Heart right ventricle (tissue), 16 donors: ENCODE data around the gene PKIB. TPM values are rescaled to one million over a fixed set of nuclear protein-coding genes. Genes with fewer than 3 reads are reported as not detected.

Source experiments
- ATAC-seq, 8 donors: fragments of 200-7000 bp; cut with Tn5 transposase; one replicate each; pipeline ENCODE4 v1.9.1; 2020; ENCODE audit warnings: mild to moderate bottlenecking in 8 of 8, moderate library complexity in 8 of 8, moderate number of reproducible peaks in 1 of 8
- DNase-seq, 2 donors: peaks; one replicate each; pipeline ENCODE4 v3.0.0-alpha.2; 2020
- H3K27ac ChIP-seq, 10 donors: fragments of 200-600 bp; sonication (generic) in 2 of 10; one replicate each; pipeline versions ENCODE4 v1.5.0 to v1.8.0; 2020 to 2022; ENCODE audit warnings: mild to moderate bottlenecking in 3 of 10
- H3K27me3 ChIP-seq, 7 donors: fragments of 200-600 bp; one replicate each; pipeline ENCODE4 v1.8.0; 2021 to 2022; ENCODE audit warnings: mild to moderate bottlenecking in 2 of 7
- H3K36me3 ChIP-seq, 9 donors: fragments of 200-600 bp; sonication (generic) in 1 of 9; one replicate each; pipeline versions ENCODE4 v1.5.0 to v1.8.0; 2020 to 2022; ENCODE audit warnings: mild to moderate bottlenecking in 2 of 9
- H3K4me1 ChIP-seq, 9 donors: fragments of 200-600 bp; sonication (generic) in 1 of 9; one replicate each; pipeline versions ENCODE4 v1.5.0 to v1.8.0; 2020 to 2022; ENCODE audit warnings: mild to moderate bottlenecking in 4 of 9
- H3K4me3 ChIP-seq, 10 donors: fragments of 200-600 bp; sonication (generic) in 2 of 10; one replicate each; pipeline versions ENCODE4 v1.5.0 to v1.8.0; 2020 to 2022; ENCODE audit warnings: mild to moderate bottlenecking in 7 of 10, moderate library complexity in 2 of 10
- H3K9me3 ChIP-seq, 11 donors: fragments of 200-600 bp in 10 of 11; sonication (generic) in 2 of 11; one replicate each; pipeline versions ENCODE4 v1.5.0 to v1.8.0; 2013 to 2022; ENCODE audit warnings: mild to moderate bottlenecking in 2 of 11, control low read depth in 1 of 11, moderate library complexity in 1 of 11
- WGBS, 2 donors: extraction: QIAGEN DNeasy Blood & Tissue Kit; methylation state at CpG; one replicate each; pipeline ENCODE4 v1.1.7; 2013; ENCODE audit warnings: inconsistent platforms in 1 of 2; 5-methylcytosine and 5-hydroxymethylcytosine counted together
- intact Hi-C, 10 donors: fragments of 100-400 bp; cut with DNase I; formaldehyde crosslinking; loops; one replicate each; pipeline versions ENCODE4 v1.11.1 to v1.14.2; 2022
- polyA plus RNA-seq, 2 donors: library from polyadenylated mRNA; stranded (reverse); fragments of 200-250 nt; gene quantifications; one replicate each; pipeline ENCODE4 v1.2.3, GENCODE V29; 2013
- total RNA-seq, 10 donors: library from RNA; stranded (reverse); fragmentation: NEBNext Ultra II Directional in 3 of 10; extraction: Animal tissue kit (Norgen Biotek cat#: 25700) in 3 of 10; gene quantifications; one replicate each; pipeline versions ENCODE4 v1.2.1 to v1.2.4, GENCODE V29; 2021 to 2023
- TF ChIP-seq, protein P1 (sequence below), 9 donors: fragments of 200-600 bp; sonication (generic) in 2 of 9; IDR thresholded peaks; one replicate each; pipeline versions ENCODE4 v1.5.0 to v1.8.0; 2021 to 2022; ENCODE audit warnings: antibody characterized with exemption in 9 of 9, mild to moderate bottlenecking in 5 of 9, moderate library complexity in 1 of 9
- donor health status: Arrhythmogenic right ventricular cardiomyopathy.
- donor health status: ischemic (EF 13 %, LVEDD 7.1; RV severe dilation, severe dysfunction).
- donor health status: healthy with polysubstance abuse.
- donor health status: DM: no; HTN: yes; CAD: no.
- donor health status: DM: no; HTN: no; CAD: no.
- donor health status: ischemic (EF 25% LVEDD 6.9; RV normal size, moderate dysfunction).
- donor health status: ischemic (EF 25% LVEDD 5.7; RV mildly dilated, moderate dysfunction).
- donor health status: healthy.
- donor health status: DM: yes; HTN: yes; CAD: no.
- donor health status: Ischemic cardiomyopathy.
- donor health status: ischemic (EF 35%, LVEDD 5.7; RV mildly dilated, moderate dysfunction).
- donor health status: nonischemic (EF 11% LVEDD 7.7; RV severe dilation, severe dysfunction).
- donor health status: DM: yes; HTN: yes; CAD: no.
- donor health status: PGD.
- donor health status: ischemic (EF 29% LVEDD 5.4; RV normal size, mild dysfunction).
- donor health status: nonischemic (EF 23%, LVEDD 6.1; RV moderate dilation, normal function).

PKIB gene
- total and polyA plus RNA-seq, 12 donors: 0.26 to 0.96 (median 0.38) TPM; not detected in 4

- no peaks in the 10 kb centered on the region for H3K9me3 ChIP-seq
- intact Hi-C loops: no loop called here
- TF ChIP-seq, protein P1, sequence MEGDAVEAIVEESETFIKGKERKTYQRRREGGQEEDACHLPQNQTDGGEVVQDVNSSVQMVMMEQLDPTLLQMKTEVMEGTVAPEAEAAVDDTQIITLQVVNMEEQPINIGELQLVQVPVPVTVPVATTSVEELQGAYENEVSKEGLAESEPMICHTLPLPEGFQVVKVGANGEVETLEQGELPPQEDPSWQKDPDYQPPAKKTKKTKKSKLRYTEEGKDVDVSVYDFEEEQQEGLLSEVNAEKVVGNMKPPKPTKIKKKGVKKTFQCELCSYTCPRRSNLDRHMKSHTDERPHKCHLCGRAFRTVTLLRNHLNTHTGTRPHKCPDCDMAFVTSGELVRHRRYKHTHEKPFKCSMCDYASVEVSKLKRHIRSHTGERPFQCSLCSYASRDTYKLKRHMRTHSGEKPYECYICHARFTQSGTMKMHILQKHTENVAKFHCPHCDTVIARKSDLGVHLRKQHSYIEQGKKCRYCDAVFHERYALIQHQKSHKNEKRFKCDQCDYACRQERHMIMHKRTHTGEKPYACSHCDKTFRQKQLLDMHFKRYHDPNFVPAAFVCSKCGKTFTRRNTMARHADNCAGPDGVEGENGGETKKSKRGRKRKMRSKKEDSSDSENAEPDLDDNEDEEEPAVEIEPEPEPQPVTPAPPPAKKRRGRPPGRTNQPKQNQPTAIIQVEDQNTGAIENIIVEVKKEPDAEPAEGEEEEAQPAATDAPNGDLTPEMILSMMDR (IDR thresholded peaks at IDR 0.05): no peak
- H3K27ac ChIP-seq: no peak overlapping the region
- no peak overlapping the region for H3K4me3 ChIP-seq
- no peaks in the 10 kb centered on the region for H3K36me3 ChIP-seq
- H3K4me1 ChIP-seq: no peaks in the 10 kb centered on the region
- no peak for DNase-seq
- H3K27me3 ChIP-seq: no peaks in the 10 kb centered on the region
- WGBS, 2 donors: 64% methylated on average over 3 of the region's 3 CpGs
- ATAC-seq: no peak
These were observed 84.4 kb downstream of the PKIB start for GRCh38 chr6:122694602-122695001.

- intact Hi-C loops: no loop called here
- ATAC-seq (no peak), DNase-seq (no peak)
- Histone ChIP-seq H3K27me3 (no peaks in the 10 kb centered on the region), H3K27ac (no peak overlapping the region), H3K36me3 (no peaks in the 10 kb centered on the region), H3K9me3 (no peaks in the 10 kb centered on the region), H3K4me3 (no peak overlapping the region), H3K4me1 (no peaks in the 10 kb centered on the region)
- 62 to 77% methylated on average over 3 of the region's 3 CpGs for WGBS, 2 donors
- TF ChIP-seq, protein P1 (IDR thresholded peaks at IDR 0.05): no peak
These were observed 85.0 kb downstream of the PKIB start for GRCh38 chr6:122695188-122695587.

DNA sequence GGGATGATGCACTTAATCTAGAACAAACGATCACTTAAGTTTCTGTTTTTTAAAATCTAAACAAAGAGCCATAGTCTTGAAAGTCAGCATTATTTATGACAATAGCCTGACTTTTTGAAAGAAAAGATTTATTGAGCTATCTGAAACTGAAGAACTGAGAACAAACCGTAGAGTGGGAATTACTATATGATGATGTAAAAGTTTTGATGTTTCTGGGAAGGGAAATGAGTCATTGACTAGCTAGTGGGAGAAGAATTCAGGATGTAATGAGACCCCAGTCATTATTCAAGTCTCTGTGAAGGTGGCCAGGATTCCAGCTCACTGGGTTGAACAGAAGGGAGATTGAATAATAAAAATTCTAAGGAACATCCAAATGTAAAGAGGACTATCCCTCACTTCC is 85.9 kb downstream of the PKIB start:
- Histone ChIP-seq H3K27ac (no peak overlapping the region), H3K4me1 (no peaks in the 10 kb centered on the region), H3K9me3 (no peaks in the 10 kb centered on the region), H3K4me3 (no peak overlapping the region), H3K36me3 (no peaks in the 10 kb centered on the region), H3K27me3 (no peaks in the 10 kb centered on the region)
- DNase-seq (no peak), ATAC-seq (no peak)
- TF ChIP-seq, protein P1 (IDR thresholded peaks at IDR 0.05): no peak
- intact Hi-C loops: no loop called here
- WGBS, 2 donors: 45 to 48% methylated on average over 2 of the region's 2 CpGs

DNA sequence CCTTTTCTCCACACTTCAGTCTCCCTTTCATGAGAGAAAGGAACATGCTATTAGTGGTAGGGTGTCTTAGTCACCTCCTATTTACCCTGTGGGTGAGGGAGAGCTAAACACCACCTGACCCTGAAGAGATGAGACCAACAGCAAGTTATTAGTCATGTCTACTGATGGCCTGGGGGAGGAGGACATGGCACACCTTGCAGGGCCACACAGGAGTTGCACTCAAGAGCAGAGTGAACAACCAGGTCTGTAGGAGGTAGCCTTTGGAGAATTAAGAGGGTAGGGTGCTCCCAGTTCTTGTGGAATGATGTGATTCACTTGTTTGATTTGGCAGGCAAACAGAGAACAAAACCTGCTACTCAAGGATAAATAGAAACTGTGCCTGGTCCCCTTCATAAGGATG is 86.6 kb downstream of the PKIB start:
- no peaks in the 10 kb centered on the region for H3K9me3 ChIP-seq
- H3K27me3 ChIP-seq: no peaks in the 10 kb centered on the region
- H3K36me3 ChIP-seq: no peaks in the 10 kb centered on the region
- ATAC-seq: no peak
- intact Hi-C loops: no loop called here
- no peak overlapping the region for H3K27ac ChIP-seq
- DNase-seq: no peak
- H3K4me3 ChIP-seq: no peak overlapping the region
- TF ChIP-seq, protein P1 (IDR thresholded peaks at IDR 0.05): no peak
- no peaks in the 10 kb centered on the region for H3K4me1 ChIP-seq

- intact Hi-C loops: no loop called here
- no peaks in the 10 kb centered on the region for H3K9me3 ChIP-seq
- WGBS, 2 donors: 59 to 67% methylated on average over 1 of the region's 1 CpG
- no peak overlapping the region for H3K27ac ChIP-seq
- TF ChIP-seq, protein P1 (IDR thresholded peaks at IDR 0.05): no peak
- H3K4me3 ChIP-seq: no peak overlapping the region
- no peak for ATAC-seq
- no peaks in the 10 kb centered on the region for H3K27me3 ChIP-seq
- no peaks in the 10 kb centered on the region for H3K4me1 ChIP-seq
- DNase-seq: no peak
- H3K36me3 ChIP-seq: no peaks in the 10 kb centered on the region
These were observed 87.3 kb downstream of the PKIB start for GRCh38 chr6:122697458-122697857.
